Activated naive CD8-positive, alpha-beta T cell treated with anti-CD3 and anti-CD28 coated beads, Interleukin-2, amount 10 ng/mL, durations not matched to agents 7 days and 5 days (primary cell): ENCODE results near the gene KIAA0232. TPM values are rescaled to one million over a fixed set of nuclear protein-coding genes. Genes with fewer than 3 reads are reported as not detected.
"Not testable (repeated sequence)": the region's sequence is repeated elsewhere in the genome, so short reads cannot be mapped to it uniquely, and the experiment has no call there.

Source experiments
- ATAC-seq: fragments of 150-1000 bp; cut with Tn5 transposase; one replicate; pipeline ENCODE4 v1.10.0; 2021; ENCODE audit warnings: low read depth, moderate library complexity
- POLR2A ChIA-PET: fragments of 350-600 bp; sonication (Branson Sonifier 250); formaldehyde crosslinking; loops from one replicate; lab custom pipeline; 2021; ENCODE audit warnings: antibody characterized with exemption; lab: Charles Lee
- DNase-seq: peaks from one replicate; pipeline ENCODE4 v3.0.0; 2021
- H3K27ac Mint-ChIP-seq: one replicate; pipeline ENCODE4 v1.8.0; 2022; ENCODE audit warnings: mild to moderate bottlenecking, mixed read lengths
- H3K27me3 Mint-ChIP-seq: one replicate; pipeline ENCODE4 v1.8.0; 2022; ENCODE audit warnings: mild to moderate bottlenecking, moderate library complexity, mixed read lengths
- H3K36me3 Mint-ChIP-seq: one replicate; pipeline ENCODE4 v1.8.0; 2021; ENCODE audit warnings: mild to moderate bottlenecking, mixed read lengths
- H3K4me1 Mint-ChIP-seq: one replicate; pipeline ENCODE4 v1.8.0; 2021; ENCODE audit warnings: mixed read lengths
- H3K4me3 Mint-ChIP-seq: one replicate; pipeline ENCODE4 v1.8.0; 2022; ENCODE audit warnings: mild to moderate bottlenecking, moderate library complexity, mixed read lengths
- H3K9me3 Mint-ChIP-seq: one replicate; pipeline ENCODE4 v1.8.0; 2021; ENCODE audit warnings: mixed read lengths
- total RNA-seq, 2 experiments: library from RNA; stranded (reverse); gene quantifications; one replicate each; pipeline ENCODE4 v1.2.3, GENCODE V29; 2021

The KIAA0232 gene
- total RNA-seq, 2 experiments from 2014 or later, result 21.5 to 23.9 TPM

- peaks cover 1% of the 10 kb centered on the region for H3K9me3 Mint-ChIP-seq
- no peaks in the 10 kb centered on the region for H3K27me3 Mint-ChIP-seq
- no peak for DNase-seq
- POLR2A ChIA-PET, result interaction anchor here (0.6 kb wide), 1 partner anchor 701 kb away, joined by 3 read pairs; no protein-coding TSS in a partner anchor
- H3K4me3 Mint-ChIP-seq, result no peak overlapping the region
- H3K27ac Mint-ChIP-seq, result no peak overlapping the region
- ATAC-seq, result no peak
- H3K36me3 Mint-ChIP-seq, result no peaks in the 10 kb centered on the region
- peaks cover 9% of the 10 kb centered on the region for H3K4me1 Mint-ChIP-seq
Measured at GRCh38 chr4:6749340-6750171, 33.0 kb upstream of the KIAA0232 start.

- no peaks in the 10 kb centered on the region for H3K27me3 Mint-ChIP-seq
- peaks cover 7% of the 10 kb centered on the region for H3K4me1 Mint-ChIP-seq
- H3K27ac Mint-ChIP-seq, result peak overlapping the region; percentile 81
- no peak for ATAC-seq
- no peak for DNase-seq
- no peaks in the 10 kb centered on the region for H3K36me3 Mint-ChIP-seq
- no peaks in the 10 kb centered on the region for H3K9me3 Mint-ChIP-seq
- POLR2A ChIA-PET, result no interaction called here
- H3K4me3 Mint-ChIP-seq, result peak overlapping the region; percentile 66
Measured at GRCh38 chr4:6750286-6751221, 32.0 kb upstream of the KIAA0232 start.

GRCh38 chr4:6751611-6752485 is 30.7 kb upstream of the KIAA0232 start:
- H3K36me3 Mint-ChIP-seq, result no peaks in the 10 kb centered on the region
- POLR2A ChIA-PET, result no interaction called here
- DNase-seq, result no peak
- peak; percentile 54 for ATAC-seq
- peak overlapping the region; percentile 66 for H3K4me3 Mint-ChIP-seq
- H3K27me3 Mint-ChIP-seq, result no peaks in the 10 kb centered on the region
- H3K4me1 Mint-ChIP-seq, result peaks cover 7% of the 10 kb centered on the region
- no peaks in the 10 kb centered on the region for H3K9me3 Mint-ChIP-seq
- H3K27ac Mint-ChIP-seq, result peak overlapping the region; percentile 81

GRCh38 chr4:6752486-6752829 is 30.1 kb upstream of the KIAA0232 start:
- POLR2A ChIA-PET, result no interaction called here
- Mint-ChIP-seq H3K4me1 (peaks cover 7% of the 10 kb centered on the region), H3K9me3 (no peaks in the 10 kb centered on the region), H3K27me3 (no peaks in the 10 kb centered on the region), H3K36me3 (no peaks in the 10 kb centered on the region), H3K27ac (no peak overlapping the region), H3K4me3 (no peak overlapping the region)
- ATAC-seq (no peak), DNase-seq (no peak)

- H3K9me3 Mint-ChIP-seq, result no peaks in the 10 kb centered on the region
- H3K27ac Mint-ChIP-seq, result peak overlapping the region; percentile 16
- H3K4me1 Mint-ChIP-seq, result peaks cover 7% of the 10 kb centered on the region
- no peaks in the 10 kb centered on the region for H3K36me3 Mint-ChIP-seq
- ATAC-seq (no peak), DNase-seq (no peak)
- H3K4me3 Mint-ChIP-seq, result no peak overlapping the region
- no peaks in the 10 kb centered on the region for H3K27me3 Mint-ChIP-seq
- POLR2A ChIA-PET, result no interaction called here
Measured at GRCh38 chr4:6753103-6753560, 29.4 kb upstream of the KIAA0232 start.

- no peak for ATAC-seq
- H3K4me1 Mint-ChIP-seq, result peaks cover 7% of the 10 kb centered on the region
- H3K4me3 Mint-ChIP-seq, result no peak overlapping the region
- no peaks in the 10 kb centered on the region for H3K36me3 Mint-ChIP-seq
- DNase-seq, result no peak
- no peaks in the 10 kb centered on the region for H3K9me3 Mint-ChIP-seq
- no peaks in the 10 kb centered on the region for H3K27me3 Mint-ChIP-seq
- H3K27ac Mint-ChIP-seq, result no peak overlapping the region
- POLR2A ChIA-PET, result no interaction called here
Measured at GRCh38 chr4:6753891-6754290, 28.6 kb upstream of the KIAA0232 start.

GRCh38 chr4:6754481-6755087 is 27.9 kb upstream of the KIAA0232 start:
- no peak for DNase-seq
- POLR2A ChIA-PET, result no interaction called here
- Mint-ChIP-seq H3K4me3 (no peak overlapping the region), H3K36me3 (no peaks in the 10 kb centered on the region), H3K27ac (no peak overlapping the region), H3K9me3 (no peaks in the 10 kb centered on the region), H3K27me3 (no peaks in the 10 kb centered on the region), H3K4me1 (peaks cover 7% of the 10 kb centered on the region)
- no peak for ATAC-seq

GRCh38 chr4:6755088-6755753 is 27.3 kb upstream of the KIAA0232 start:
- H3K4me1 Mint-ChIP-seq, result peaks cover 7% of the 10 kb centered on the region
- H3K4me3 Mint-ChIP-seq, result no peak overlapping the region
- DNase-seq (no peak), ATAC-seq (no peak)
- H3K27me3 Mint-ChIP-seq, result no peaks in the 10 kb centered on the region
- H3K9me3 Mint-ChIP-seq, result no peaks in the 10 kb centered on the region
- POLR2A ChIA-PET, result no interaction called here
- H3K27ac Mint-ChIP-seq, result no peak overlapping the region
- H3K36me3 Mint-ChIP-seq, result no peaks in the 10 kb centered on the region

GRCh38 chr4:6756345-6756744 is 26.2 kb upstream of the KIAA0232 start:
- H3K27ac Mint-ChIP-seq, H3K36me3 Mint-ChIP-seq, POLR2A ChIA-PET, H3K4me3 Mint-ChIP-seq, ATAC-seq, H3K4me1 Mint-ChIP-seq, DNase-seq, H3K9me3 Mint-ChIP-seq, H3K27me3 Mint-ChIP-seq: not testable (repeated sequence)

- H3K9me3 Mint-ChIP-seq, result no peaks in the 10 kb centered on the region
Measured at GRCh38 chr4:6758728-6759127, 23.8 kb upstream of the KIAA0232 start.

GRCh38 chr4:6760865-6761264 is 21.7 kb upstream of the KIAA0232 start:
- DNase-seq (no peak), ATAC-seq (no peak)
- Mint-ChIP-seq H3K9me3 (no peaks in the 10 kb centered on the region), H3K27me3 (no peaks in the 10 kb centered on the region), H3K4me3 (no peak overlapping the region), H3K4me1 (peaks cover 6% of the 10 kb centered on the region), H3K27ac (no peak overlapping the region), H3K36me3 (no peaks in the 10 kb centered on the region)
- POLR2A ChIA-PET, result no interaction called here

More at GRCh38 chr4:6758728-6759127, 23.8 kb upstream of the KIAA0232 start:
- no peaks in the 10 kb centered on the region for H3K36me3 Mint-ChIP-seq
- ATAC-seq (no peak), DNase-seq (no peak)
- H3K27ac Mint-ChIP-seq, result no peak overlapping the region
- POLR2A ChIA-PET, result interaction anchor here (1.7 kb wide), 1 partner anchor 10 kb away, joined by 5 read pairs; no protein-coding TSS in a partner anchor
- no peak overlapping the region for H3K4me3 Mint-ChIP-seq
- H3K4me1 Mint-ChIP-seq, result peaks cover 6% of the 10 kb centered on the region
- no peaks in the 10 kb centered on the region for H3K27me3 Mint-ChIP-seq
